Measurements from ENCODE around the gene ANKRD40CL.
"Not testable (repeated sequence)": the region's sequence is repeated elsewhere in the genome, so short reads cannot be mapped to it uniquely, and the experiment has no call there.

Gene ANKRD40CL

DNA sequence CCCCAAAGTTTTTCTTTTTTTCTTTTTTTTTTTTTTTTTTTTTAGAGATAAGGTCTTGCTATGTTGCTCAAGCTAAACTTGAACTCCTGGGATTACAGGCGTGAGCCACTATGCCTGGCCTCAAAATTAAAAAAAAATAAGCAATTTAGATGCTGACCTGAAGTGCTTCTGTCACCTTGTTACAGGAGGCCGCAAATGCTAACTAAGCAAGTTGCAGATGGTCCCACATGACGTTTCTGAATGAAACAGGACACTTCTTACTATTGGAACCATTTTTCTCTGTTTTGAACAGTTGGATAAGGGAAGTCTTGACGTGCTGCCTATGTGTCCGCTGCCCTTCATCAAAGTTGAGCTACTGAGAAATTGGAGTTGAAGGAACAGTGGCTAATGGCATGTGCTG lies 8.8 kb downstream of the ANKRD40CL start:
- DNase-seq = no peak

DNA sequence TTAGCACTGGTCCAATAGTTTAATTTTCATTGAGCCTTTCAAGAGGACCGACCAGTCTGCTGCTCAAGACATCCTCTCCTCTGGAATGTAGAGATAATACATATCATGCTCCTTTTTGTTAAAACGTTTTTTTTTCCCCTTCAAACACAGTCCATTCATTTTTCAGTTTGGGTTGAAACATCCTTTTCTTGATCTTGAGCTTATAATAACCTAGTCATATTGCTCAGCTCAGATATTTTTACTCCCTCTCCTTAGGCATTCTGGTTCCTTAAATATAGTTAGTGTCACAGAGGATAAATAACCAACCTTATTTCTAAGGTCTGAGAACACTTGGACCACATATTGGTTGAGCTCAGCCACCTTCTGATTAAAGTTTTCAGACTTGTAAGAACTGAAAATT lies 12.8 kb downstream of the ANKRD40CL start:
- DNase-seq = no peak

DNA sequence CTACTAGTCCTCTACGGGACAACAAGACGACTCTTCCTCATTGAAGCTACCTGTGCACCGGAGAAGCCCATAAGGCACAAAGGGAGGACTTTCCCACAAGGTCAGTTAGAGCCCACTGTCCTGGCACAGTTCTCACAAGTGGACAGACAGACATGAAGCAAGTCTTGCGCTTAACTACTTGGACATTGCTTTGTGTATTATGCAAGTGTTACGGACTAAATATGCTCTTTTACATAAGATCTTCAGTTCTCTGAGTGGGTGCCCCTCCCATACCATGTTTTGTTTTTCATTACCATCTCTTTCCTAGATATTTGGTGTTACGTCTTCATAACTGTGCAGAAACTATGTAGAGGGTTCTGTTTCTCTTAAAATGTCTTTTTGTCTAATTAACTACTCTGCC lies 18.1 kb downstream of the ANKRD40CL start:
- no peak for DNase-seq

DNA sequence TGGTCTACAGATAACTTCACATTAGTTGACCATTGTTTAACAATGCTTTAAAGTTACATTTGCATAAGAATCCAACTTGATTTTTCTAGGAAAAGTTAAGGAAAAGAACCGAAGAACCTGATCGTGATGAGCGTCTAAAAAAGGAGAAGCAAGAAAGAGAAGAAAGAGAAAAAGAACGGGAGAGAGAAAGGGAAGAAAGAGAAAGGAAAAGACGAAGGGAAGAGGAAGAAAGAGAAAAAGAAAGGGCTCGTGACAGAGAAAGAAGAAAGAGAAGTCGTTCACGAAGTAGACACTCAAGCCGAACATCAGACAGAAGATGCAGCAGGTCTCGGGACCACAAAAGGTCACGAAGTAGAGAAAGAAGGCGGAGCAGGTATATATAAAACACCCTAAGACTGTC lies 21.7 kb downstream of the ANKRD40CL start:
- no peak for DNase-seq

- no peak for DNase-seq
Measured at GRCh38 chr17:50739098-50739497, 28.2 kb downstream of the ANKRD40CL start.

- DNase-seq = no peak
Measured at GRCh38 chr17:50737118-50737698, 30.1 kb downstream of the ANKRD40CL start.

DNA sequence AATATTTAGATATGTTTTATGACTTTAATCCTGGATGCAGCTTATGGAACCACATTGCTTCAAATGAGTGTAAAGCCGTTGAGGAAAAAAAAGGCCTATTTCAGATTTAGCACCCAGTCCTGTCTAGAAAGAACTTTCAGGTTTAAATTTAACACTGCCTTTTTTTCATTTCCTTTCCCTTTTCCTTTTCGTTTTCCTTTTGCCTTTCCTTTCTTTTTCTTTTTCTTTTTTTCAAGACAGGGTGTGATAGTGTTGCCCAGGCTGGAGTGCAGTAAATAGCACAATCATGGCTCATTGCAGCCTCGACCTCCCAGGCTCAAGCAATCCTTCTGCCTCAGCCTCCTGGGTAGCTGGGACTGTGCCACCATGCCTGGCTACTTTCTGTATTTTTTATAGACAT lies 32.0 kb downstream of the ANKRD40CL start:
- DNase-seq = no peak

GRCh38 chr17:50731575-50732460 lies 35.5 kb downstream of the ANKRD40CL start:
- DNase-seq = no peak

GRCh38 chr17:50728881-50729765 lies 38.2 kb downstream of the ANKRD40CL start:
- DNase-seq = no peak

GRCh38 chr17:50728112-50728429 lies 39.2 kb downstream of the ANKRD40CL start:
- no peak for DNase-seq

DNA sequence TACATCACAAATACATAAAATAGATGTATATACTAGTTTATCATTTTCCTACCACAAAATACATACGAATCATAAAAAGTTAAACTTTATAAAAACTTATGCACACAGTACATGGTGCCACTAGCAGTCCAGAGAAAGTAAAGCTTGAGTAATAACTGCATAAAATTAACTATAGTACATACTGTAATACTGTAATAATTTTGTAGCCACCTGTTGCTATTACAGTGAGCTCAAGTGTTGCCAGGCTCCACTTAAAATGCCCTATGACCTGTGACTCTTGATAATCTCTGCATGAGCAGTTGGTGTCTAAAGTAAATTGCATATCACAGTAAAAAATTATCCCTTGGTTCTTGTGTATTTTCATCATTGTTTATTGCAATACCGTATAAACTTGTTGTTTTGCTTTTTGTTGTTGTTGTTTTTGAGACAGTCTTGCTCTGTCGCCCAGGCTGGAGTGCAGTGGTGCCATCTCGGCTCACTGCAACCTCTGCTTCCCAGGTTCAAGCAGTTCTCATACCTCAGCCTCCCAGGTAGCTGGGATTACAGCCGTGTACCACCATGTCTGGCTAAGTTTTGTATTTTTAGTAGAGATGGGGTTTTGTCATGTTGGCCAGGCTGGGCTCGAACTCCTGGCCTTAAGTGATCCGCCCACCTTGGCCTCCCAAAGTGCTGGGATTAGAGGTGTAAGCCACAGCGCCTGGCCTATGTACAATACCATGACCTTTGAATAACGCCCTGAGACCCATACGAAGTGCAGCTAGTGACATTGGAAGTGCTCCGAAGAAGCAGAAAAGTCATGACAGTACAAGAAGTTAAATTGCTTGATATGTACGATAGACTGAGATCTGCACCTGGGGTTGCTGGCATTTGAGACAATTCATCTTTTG lies 41.3 kb downstream of the ANKRD40CL start:
- peak; percentile 51 for DNase-seq

DNA sequence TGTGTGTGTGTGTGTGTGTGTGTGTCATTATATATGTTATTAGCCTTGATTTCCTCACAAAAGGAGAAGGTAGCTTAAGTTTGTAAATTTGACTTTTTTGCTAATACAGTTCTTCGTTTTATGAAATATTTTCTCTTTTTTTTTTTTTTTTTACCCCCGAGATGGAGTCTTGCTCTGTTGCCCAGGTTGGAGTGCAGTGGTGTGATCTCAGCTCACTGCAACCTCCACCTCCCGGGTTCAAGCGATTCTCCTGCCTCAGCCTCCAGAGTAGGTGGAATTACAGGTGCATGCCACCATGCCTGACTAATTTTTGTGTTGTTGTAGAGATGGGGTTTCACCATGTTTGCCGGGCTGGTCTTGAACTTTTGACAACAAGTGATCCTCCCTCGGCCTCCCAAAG lies 42.7 kb downstream of the ANKRD40CL start:
- not testable (repeated sequence) for DNase-seq

DNA sequence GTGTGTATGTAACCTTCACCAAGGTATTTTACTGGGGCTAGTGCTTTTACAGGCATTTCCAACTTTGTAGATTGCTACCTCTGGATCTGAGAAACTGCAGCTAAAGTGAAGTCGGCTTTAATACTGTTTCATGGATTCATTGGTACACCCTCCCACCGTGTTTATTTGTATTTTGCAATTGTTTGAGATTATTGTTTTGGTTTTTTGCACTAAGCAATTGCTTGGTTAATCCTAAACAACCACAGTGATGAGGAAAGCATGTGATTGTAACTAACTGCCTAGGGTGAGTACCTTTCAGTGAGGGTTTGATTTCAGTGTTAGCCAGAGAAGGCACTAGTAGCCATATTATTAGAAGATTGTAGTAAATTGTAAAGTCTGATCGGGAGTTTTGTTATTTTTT lies 44.6 kb downstream of the ANKRD40CL start:
- DNase-seq = no peak

DNA sequence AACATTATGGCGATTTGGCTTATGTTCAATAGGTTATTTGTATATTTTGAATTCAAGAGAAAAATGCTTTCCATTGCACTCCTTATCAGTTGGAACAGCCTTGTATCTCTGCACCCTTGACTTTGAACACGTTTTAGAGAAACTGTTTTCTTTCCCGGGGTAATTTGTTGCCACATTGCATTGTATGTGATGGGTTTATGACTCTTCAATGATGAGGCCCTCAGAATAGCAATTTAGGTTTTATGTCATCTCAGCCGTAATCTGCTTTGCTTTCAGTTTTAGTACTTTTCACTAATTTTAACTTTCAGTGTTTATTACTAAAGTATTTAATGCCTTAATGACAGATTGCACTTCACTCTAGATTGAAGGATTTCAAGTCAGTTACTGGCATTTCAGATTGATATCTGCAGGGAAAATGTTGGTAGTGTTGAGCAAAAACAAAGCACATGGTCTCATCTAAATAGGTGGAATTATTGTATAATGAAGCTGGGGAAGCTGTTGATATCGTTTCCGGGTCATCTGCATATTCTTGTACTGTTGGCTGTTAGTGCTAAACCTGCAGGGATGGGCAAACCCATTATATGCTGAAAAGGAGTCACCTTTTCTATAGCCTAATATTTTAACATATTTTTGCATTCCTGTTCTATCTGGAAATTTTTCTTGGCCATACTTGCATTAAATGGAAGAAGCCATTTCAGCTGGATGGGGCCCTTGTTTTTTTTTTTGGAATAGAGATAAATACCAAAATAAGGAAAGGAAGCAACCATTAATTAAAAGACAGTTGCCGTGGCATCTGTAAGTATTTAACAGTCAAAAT lies 45.9 kb downstream of the ANKRD40CL start:
- no peak for DNase-seq

GRCh38 chr17:50719924-50720794 lies 47.2 kb downstream of the ANKRD40CL start:
- no peak for DNase-seq

GRCh38 chr17:50719144-50719923 lies 48.0 kb downstream of the ANKRD40CL start, which contains the start of gene LUC7L3:
Gene LUC7L3 (plus strand): TSS chr17:50719603. CDS start chr17:50719733, 130 bp downstream.
- peak; percentile 99 for DNase-seq

DNA sequence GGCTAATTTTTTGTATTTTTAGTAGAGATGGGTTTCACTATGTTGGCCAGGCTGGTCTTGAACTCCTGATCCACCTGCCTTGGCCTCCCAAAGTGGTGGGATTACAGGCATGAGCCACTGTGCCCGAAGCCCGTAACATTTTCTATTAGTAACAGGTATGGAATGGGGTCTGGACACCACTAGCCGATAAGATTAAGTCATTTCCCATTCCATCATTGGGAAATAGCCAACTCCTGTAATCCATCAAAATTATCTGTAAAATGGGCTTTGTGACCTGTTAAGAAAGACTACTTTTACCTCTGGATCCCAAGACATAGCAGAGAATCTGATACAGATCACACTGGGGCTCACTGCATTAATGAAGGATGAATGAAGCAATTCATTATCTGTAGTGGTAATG lies 51.8 kb downstream of the ANKRD40CL start:
- no peak for DNase-seq

GRCh38 chr17:50712641-50713040 lies 54.7 kb downstream of the ANKRD40CL start:
- no peak for DNase-seq
